Endothelial cell of umbilical vein (primary cell): ENCODE measurements around the gene RIPOR3. TPM values are rescaled to one million over a fixed set of nuclear protein-coding genes. Genes with fewer than 3 reads are reported as not detected.

ENCODE experiments used
- BruUV-seq: library from RNA; stranded (reverse); fragments of 400-500 nt; replicated peaks from 2 replicates; lab custom pipeline; 2021; lab: Mats Ljungman, UMichigan
- CTCF ChIA-PET: fragments of 300-600, 350-600 bp; sonication (Branson Sonifier 250); formaldehyde crosslinking; loops from one replicate; lab custom pipeline; 2021; ENCODE audit warnings: antibody characterized with exemption, inconsistent platforms; lab: Charles Lee
- POLR2A ChIA-PET: fragments of 300-600, 350-600 bp; sonication (Branson Sonifier 250); formaldehyde crosslinking; loops from one replicate; lab custom pipeline; 2021; ENCODE audit warnings: antibody characterized with exemption, inconsistent platforms; lab: Charles Lee
- DNase-seq: peaks from one replicate; pipeline ENCODE4 v3.0.0-alpha.2; 2011; ENCODE audit warnings: low read depth, low spot score
- FAIRE-seq: peaks from 2 replicates; lab custom pipeline; 2011; peaks lifted over from hg19 to GRCh38; lab: Jason Lieb, UNC
- H2AFZ ChIP-seq: 2 replicates; pipeline ENCODE4 v1.6.0; 2012; ENCODE audit warnings: low read depth, low read length, control low read depth, inconsistent platforms
- H3K27ac ChIP-seq: 2 replicates; pipeline ENCODE4 v1.5.1; 2011; ENCODE audit warnings: low read depth, mild to moderate bottlenecking, control low read depth, low read length, moderate library complexity; ENCODE audit not compliant: insufficient read depth
- H3K27me3 ChIP-seq, 2 experiments: 2 replicates each; pipeline versions ENCODE4 v1.6.0 to v1.6.1; 2011; ENCODE audit warnings: low read length in 2 of 2, mixed read lengths in 1 of 2; ENCODE audit not compliant: control insufficient read depth in 2 of 2, insufficient read depth in 2 of 2
- H3K36me3 ChIP-seq, 2 experiments: 2 replicates in 1 of 2; 3 replicates in 1 of 2; pipeline ENCODE4 v1.5.1; 2011; ENCODE audit warnings: low read length in 2 of 2, mild to moderate bottlenecking in 1 of 2, moderate library complexity in 1 of 2; ENCODE audit not compliant: control insufficient read depth in 2 of 2, insufficient read depth in 2 of 2; ENCODE audit errors: extremely low read depth in 1 of 2
- H3K4me1 ChIP-seq: 3 replicates; pipeline ENCODE4 v1.5.1; 2011; ENCODE audit warnings: mild to moderate bottlenecking, low read length; ENCODE audit not compliant: control insufficient read depth, insufficient read depth; ENCODE audit errors: extremely low read depth
- H3K4me2 ChIP-seq: 2 replicates; pipeline ENCODE4 v1.6.1; 2011; ENCODE audit warnings: low read length, control low read depth, mixed read lengths; ENCODE audit not compliant: insufficient read depth
- H3K4me3 ChIP-seq, 3 experiments: fragments of 200-600 bp in 1 of 3; sonication (generic), shearing (Covaris generic) in 1 of 3; replicated peaks in 1 of 3; 2 replicates each; pipeline ENCODE4 v1.5.1; 2011 to 2016; ENCODE audit warnings: control low read depth in 3 of 3, low read length in 3 of 3, mild to moderate bottlenecking in 2 of 3, inconsistent platforms in 1 of 3, low read depth in 1 of 3, moderate library complexity in 1 of 3; ENCODE audit not compliant: insufficient read depth in 1 of 3
- H3K79me2 ChIP-seq: 2 replicates; pipeline ENCODE4 v1.6.0; 2012; ENCODE audit warnings: low read length, inconsistent platforms; ENCODE audit not compliant: control insufficient read depth, insufficient read depth
- H3K9ac ChIP-seq: replicated peaks from 2 replicates; pipeline ENCODE3; 2011; ENCODE audit warnings: low read length, control low read depth; ENCODE audit not compliant: insufficient read depth; ENCODE audit errors: extremely low read depth
- H3K9me1 ChIP-seq: replicated peaks from 3 replicates; pipeline ENCODE4 v1.6.0; 2011; ENCODE audit warnings: mild to moderate bottlenecking, low read length; ENCODE audit not compliant: control insufficient read depth, insufficient read depth; ENCODE audit errors: extremely low read depth
- H3K9me3 ChIP-seq: replicated peaks from 2 replicates; pipeline ENCODE4 v1.5.1; 2012; ENCODE audit warnings: low read length, inconsistent platforms; ENCODE audit not compliant: control insufficient read depth, insufficient read depth
- H4K20me1 ChIP-seq: replicated peaks from 2 replicates; pipeline ENCODE3; 2011; ENCODE audit warnings: mild to moderate bottlenecking, low read length; ENCODE audit not compliant: control insufficient read depth, insufficient read depth; ENCODE audit errors: extremely low read depth
- EZH2 ChIP-seq: IDR thresholded peaks from 2 replicates; pipeline ENCODE4 v1.6.1; 2012; ENCODE audit warnings: borderline replicate concordance, low read depth, mild to moderate bottlenecking, moderate library complexity, low read length, inconsistent platforms; ENCODE audit not compliant: severe bottlenecking
- FOS ChIP-seq: IDR thresholded peaks from 2 replicates; pipeline ENCODE4 v1.6.1; 2011; ENCODE audit warnings: mild to moderate bottlenecking, low read length, moderate library complexity, borderline replicate concordance; ENCODE audit not compliant: insufficient read depth
- GATA2 ChIP-seq: IDR thresholded peaks from 2 replicates; pipeline ENCODE4 v1.7.0; 2011; ENCODE audit warnings: low read depth, mild to moderate bottlenecking, moderate library complexity, mixed read lengths, low read length; ENCODE audit not compliant: insufficient read length, insufficient read depth
- MYC ChIP-seq: IDR thresholded peaks from one replicate; pipeline ENCODE4 v1.6.1; 2011; ENCODE audit warnings: mild to moderate bottlenecking, low read depth, low read length
- POLR2A ChIP-seq: IDR thresholded peaks from 2 replicates; pipeline ENCODE4 v1.6.1; 2012; ENCODE audit warnings: low read depth, mild to moderate bottlenecking, control low read depth, low read length
- POLR2AphosphoS5 ChIP-seq: IDR thresholded peaks from 2 replicates; pipeline ENCODE4 v1.6.1; 2012; ENCODE audit warnings: low read depth, mild to moderate bottlenecking, control low read depth, low read length, moderate library complexity; ENCODE audit not compliant: insufficient read depth
- dilution Hi-C: fragments of 300-500 bp; cut with MboI; formaldehyde crosslinking; loops from one replicate; pipeline ENCODE4 v1.15.0; 2019; ENCODE audit warnings: low sequenced_read_pairs; ENCODE audit not compliant: extremely low pct_ligation_motif_present
- intact Hi-C: fragments of 100-400 bp; cut with micrococcal nuclease; formaldehyde crosslinking; loops from one replicate; pipeline ENCODE4 v1.10.0; 2022
- polyA plus RNA-seq, 4 experiments: library from polyadenylated mRNA; depleted of rRNA in 3 of 4; stranded (reverse) in 3 of 4; unstranded in 1 of 4; fragments of >200 nt; gene quantifications; 2 replicates each; pipeline versions ENCODE4 v1.2.1 to v1.2.3, GENCODE V29; 2011 to 2012; ENCODE audit warnings: missing spikeins in 1 of 4
- total RNA-seq: library from RNA; stranded (reverse); gene quantifications from 2 replicates; pipeline ENCODE4 v1.2.3, GENCODE V29; 2021
- TF ChIP-seq, protein P1 (sequence below), 2 donors: IDR thresholded peaks; 1 replicate in 1 of 2; 2 replicates in 1 of 2; pipeline ENCODE4 v1.5.1; 2011; ENCODE audit warnings: low read length in 2 of 2, mild to moderate bottlenecking in 2 of 2, moderate library complexity in 2 of 2, control low read depth in 1 of 2, inconsistent platforms in 1 of 2, low read depth in 1 of 2; ENCODE audit not compliant: insufficient read depth in 1 of 2; ENCODE audit errors: extremely low read depth in 1 of 2
- TF ChIP-seq, protein P2 (sequence below): IDR thresholded peaks from 2 replicates; pipeline ENCODE4 v1.6.1; 2011; ENCODE audit not compliant: insufficient read depth, insufficient read length

RIPOR3 gene
- total and polyA plus RNA-seq, 2 donors (not counting 3 experiments of a cell fraction or from before 2014, with no cell fraction given) = not detected

DNA sequence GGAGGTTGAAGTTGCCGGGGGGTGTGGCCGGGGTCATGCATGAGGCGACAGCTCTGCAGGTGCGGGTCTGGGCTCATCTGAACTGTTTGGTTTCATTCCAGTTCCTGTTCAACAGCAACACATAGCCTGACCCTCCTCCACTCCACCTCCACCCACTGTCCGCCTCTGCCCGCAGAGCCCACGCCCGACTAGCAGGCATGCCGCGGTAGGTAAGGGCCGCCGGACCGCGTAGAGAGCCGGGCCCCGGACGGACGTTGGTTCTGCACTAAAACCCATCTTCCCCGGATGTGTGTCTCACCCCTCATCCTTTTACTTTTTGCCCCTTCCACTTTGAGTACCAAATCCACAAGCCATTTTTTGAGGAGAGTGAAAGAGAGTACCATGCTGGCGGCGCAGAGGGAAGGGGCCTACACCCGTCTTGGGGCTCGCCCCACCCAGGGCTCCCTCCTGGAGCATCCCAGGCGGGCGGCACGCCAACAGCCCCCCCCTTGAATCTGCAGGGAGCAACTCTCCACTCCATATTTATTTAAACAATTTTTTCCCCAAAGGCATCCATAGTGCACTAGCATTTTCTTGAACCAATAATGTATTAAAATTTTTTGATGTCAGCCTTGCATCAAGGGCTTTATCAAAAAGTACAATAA lies 108.6 kb downstream of the RIPOR3 start:
- no peaks in the 10 kb centered on the region for H3K9me1 ChIP-seq
- H2AFZ ChIP-seq = no peak overlapping the region
- no peak overlapping the region for H3K4me3 ChIP-seq
- H3K4me1 ChIP-seq = no peaks in the 10 kb centered on the region
- H3K27ac ChIP-seq = no peak overlapping the region
- BruUV-seq = no TSS peak
- no peak for DNase-seq
- intact Hi-C loops (loop anchor here (5.0 kb wide), 1 partner anchor 205 kb away; no protein-coding TSS in a partner anchor), dilution Hi-C loops (no loop called here)
- peaks cover 8% of the 10 kb centered on the region for H3K79me2 ChIP-seq
- no peaks in the 10 kb centered on the region for H4K20me1 ChIP-seq
- H3K27me3 ChIP-seq = no peaks in the 10 kb centered on the region
- H3K4me2 ChIP-seq = no peak overlapping the region
- H3K9ac ChIP-seq = no peak overlapping the region
- POLR2A ChIA-PET = no interaction called here
- TF ChIP-seq, protein P1, sequence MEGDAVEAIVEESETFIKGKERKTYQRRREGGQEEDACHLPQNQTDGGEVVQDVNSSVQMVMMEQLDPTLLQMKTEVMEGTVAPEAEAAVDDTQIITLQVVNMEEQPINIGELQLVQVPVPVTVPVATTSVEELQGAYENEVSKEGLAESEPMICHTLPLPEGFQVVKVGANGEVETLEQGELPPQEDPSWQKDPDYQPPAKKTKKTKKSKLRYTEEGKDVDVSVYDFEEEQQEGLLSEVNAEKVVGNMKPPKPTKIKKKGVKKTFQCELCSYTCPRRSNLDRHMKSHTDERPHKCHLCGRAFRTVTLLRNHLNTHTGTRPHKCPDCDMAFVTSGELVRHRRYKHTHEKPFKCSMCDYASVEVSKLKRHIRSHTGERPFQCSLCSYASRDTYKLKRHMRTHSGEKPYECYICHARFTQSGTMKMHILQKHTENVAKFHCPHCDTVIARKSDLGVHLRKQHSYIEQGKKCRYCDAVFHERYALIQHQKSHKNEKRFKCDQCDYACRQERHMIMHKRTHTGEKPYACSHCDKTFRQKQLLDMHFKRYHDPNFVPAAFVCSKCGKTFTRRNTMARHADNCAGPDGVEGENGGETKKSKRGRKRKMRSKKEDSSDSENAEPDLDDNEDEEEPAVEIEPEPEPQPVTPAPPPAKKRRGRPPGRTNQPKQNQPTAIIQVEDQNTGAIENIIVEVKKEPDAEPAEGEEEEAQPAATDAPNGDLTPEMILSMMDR (IDR thresholded peaks at IDR 0.05; ENCODE audit: extremely low read depth in 1 of 2, insufficient read depth in 1 of 2, low read depth in 1 of 2, low read length in 2 of 2) = no peak
- no peak for TF ChIP-seq GATA2
- TF ChIP-seq, protein P2, sequence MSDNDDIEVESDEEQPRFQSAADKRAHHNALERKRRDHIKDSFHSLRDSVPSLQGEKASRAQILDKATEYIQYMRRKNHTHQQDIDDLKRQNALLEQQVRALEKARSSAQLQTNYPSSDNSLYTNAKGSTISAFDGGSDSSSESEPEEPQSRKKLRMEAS = no peak
- TF ChIP-seq EZH2 = no peak
- TF ChIP-seq FOS = no peak
- no peak for TF ChIP-seq POLR2AphosphoS5
- no peak for TF ChIP-seq MYC
- no peak for TF ChIP-seq POLR2A
- CTCF ChIA-PET = no interaction called here
- no peaks in the 10 kb centered on the region for H3K9me3 ChIP-seq
- H3K36me3 ChIP-seq = peaks cover 35 to 63% of the 10 kb centered on the region in 2 experiments
- no peak for FAIRE-seq
